CD4-positive, alpha-beta T cell treated with Interferon gamma for 1 hour (primary cell): ENCODE measurements around the gene CCDC142.

ENCODE experiments used
- DNase-seq: peaks from one replicate; pipeline ENCODE4 v3.0.0-alpha.2; 2020

The CCDC142 gene

DNA sequence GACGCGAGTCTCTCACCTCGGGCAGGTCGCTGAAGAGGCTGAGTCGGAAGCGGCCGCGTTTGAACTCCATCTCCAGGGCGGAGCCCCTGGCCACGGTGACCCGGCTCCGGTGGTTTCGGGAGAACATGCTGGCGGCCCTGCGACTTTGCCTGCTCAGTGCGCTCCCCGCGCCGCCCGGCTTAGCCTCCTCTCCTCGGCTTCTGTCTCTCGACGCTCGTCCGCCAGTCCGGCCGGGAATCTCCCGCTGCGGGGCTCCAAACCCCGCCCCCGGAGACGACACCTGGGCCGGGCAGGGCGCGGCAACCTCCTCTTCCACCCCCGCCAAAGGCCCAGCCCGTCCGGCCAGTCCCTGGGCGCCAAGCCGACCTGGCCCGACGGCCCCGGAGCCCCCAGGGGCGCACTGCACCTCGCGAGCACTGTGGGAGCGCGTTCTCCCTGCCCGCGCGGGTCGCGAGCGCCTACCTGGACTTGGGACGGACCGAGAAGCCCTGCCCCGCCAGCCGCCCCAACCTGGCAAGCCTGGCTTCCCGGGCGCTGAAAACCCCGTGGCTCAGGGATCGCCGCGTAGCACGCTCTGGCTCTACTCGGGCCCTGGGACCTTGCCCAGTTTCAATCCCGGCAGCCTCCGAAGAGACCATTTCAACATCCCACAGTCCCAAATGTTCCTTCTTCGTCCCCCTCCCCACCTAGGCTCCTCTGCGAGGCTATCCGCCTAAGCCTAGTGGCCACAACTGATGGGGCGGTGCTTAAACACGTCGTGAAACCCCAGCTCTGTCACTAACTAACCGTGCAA, 40.9 kb downstream of the CCDC142 start, which contains the start of gene RTKN:
Gene RTKN (minus strand): TSS at position 248 of the 793 bp plus-strand sequence. CDS start 121 bp downstream, at position 127.
- DNase-seq = peak; percentile 42

DNA sequence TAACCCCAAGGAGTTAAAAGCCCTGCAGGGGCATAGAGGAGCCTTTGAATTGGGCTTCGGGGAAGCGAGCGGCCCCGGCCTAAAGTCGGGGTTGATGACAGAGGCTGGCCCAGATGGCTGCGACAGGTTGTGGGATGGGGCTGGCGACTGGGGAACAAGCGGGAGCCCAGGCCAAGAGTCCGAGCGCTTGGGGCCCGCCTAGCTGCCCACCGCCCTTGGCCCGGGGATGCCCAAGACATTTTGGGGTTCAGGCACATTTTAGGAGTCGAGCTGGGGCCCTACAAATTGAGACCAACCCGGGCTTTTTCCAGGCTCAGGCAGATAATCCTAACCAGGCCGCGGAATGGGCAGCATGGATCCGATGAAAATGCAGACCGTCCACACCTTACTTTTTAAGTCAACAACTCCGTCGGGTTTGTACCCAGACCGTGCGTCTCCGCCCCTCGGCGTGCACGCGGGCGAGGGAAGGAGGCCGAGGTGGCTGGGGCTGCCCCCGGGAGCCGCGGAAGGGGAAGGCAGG, 41.6 kb downstream of the CCDC142 start:
- no peak for DNase-seq

DNA sequence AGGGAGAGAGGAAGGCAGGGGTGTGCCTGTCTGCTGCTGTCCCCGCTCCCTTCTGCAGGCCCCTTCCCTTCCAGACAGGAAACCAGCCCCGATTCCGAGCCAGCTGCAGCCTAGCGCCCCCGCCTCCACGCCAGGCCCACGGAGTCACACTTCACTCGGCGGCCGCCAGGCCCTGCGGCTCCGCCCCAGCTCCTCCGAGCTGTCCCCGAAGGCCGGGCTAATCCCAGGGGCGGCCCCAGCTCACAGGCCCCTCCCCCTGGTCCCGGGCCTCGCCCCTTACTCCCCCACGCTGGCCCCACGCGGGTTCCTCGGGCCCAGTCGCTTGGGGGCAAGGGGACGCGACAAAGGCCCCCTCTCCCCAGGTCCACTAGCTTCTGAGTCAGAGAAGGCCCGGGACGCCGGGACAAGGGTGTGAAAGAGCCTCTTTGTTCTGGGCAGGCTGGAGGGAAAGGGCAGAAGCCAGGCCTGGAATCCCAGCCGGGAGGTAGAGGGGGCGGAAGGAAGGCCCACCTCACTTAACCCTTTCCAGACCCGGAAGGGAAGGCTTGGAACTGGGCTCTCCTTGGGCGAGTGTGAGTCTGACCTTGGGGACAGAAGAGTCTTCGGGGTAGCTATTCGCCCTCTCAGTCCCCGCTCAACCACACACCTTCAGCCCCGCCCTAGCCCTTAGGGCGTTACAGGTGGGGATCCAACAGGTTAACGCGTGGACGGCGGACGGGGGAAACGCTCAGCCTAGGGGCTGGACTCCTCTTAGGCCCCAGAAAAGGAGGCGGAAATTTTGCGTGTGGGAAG, 42.2 kb downstream of the CCDC142 start:
- peak; percentile 65 for DNase-seq

DNA sequence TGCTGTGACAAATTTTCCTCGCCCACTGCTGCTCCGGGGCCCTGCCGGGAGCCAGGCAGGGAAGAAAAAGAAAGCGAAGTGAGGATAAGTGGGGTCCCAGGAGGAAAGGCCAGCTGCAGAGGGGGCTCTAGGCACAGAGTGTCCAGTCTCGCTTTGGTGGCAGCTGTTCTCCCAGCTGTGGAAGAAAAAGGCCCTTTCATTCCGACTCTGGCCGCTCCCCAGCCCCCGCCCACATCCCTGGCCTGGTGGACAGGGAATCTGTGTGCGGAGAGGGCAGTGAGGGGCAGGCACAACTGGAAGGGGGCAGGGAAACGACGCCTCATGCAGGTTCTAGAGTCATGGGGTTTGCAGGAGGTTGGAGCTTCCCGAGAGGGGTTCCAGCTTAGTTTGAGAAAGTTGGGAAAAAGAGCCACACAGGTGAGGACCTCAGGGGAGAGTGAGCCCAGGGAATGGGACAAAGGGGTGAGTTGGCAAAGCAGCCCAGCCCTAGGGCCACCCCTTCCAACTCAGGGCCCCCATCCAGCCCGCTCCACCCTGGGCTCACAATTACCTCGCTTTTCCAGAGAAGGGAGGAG, 42.9 kb downstream of the CCDC142 start:
- DNase-seq = no peak

DNA sequence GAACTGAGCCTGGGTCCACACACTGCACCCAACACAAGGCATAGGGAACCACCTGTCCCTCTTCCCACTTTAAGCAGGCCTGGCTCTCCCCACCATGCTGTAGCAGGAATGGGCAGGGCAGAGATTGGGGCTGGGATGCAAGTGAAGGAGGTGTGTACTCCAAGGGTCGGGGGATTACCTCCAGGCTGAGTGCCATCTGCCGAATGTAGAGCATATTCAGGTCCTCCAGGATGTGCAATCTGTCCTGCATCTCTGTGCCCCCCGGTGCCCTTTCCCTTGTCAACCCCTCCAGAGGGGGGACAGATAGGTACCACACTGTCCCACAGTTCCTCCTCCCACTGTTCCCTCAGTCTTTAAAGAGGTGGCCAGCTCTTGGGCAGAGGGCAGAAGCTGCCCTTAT, 43.4 kb downstream of the CCDC142 start:
- no peak for DNase-seq

DNA sequence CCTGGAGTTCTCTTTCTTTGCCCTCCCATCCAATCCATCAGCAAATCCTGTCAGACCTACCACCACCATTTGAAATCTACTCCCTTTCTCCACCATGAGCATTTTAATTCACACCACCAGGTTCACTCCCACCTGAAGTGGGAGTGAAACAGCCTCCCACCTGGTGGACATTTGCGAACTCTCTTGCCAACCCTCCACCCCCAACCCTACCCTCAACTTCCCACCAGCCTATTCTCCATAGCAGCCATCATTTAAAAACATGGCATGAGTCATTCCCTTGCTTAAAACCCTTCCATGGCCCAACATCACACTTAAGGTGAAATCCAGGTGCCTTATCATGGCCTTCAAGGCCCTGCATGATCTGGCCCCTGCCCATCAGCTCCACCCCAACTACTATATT, 44.5 kb downstream of the CCDC142 start:
- DNase-seq = no peak

DNA sequence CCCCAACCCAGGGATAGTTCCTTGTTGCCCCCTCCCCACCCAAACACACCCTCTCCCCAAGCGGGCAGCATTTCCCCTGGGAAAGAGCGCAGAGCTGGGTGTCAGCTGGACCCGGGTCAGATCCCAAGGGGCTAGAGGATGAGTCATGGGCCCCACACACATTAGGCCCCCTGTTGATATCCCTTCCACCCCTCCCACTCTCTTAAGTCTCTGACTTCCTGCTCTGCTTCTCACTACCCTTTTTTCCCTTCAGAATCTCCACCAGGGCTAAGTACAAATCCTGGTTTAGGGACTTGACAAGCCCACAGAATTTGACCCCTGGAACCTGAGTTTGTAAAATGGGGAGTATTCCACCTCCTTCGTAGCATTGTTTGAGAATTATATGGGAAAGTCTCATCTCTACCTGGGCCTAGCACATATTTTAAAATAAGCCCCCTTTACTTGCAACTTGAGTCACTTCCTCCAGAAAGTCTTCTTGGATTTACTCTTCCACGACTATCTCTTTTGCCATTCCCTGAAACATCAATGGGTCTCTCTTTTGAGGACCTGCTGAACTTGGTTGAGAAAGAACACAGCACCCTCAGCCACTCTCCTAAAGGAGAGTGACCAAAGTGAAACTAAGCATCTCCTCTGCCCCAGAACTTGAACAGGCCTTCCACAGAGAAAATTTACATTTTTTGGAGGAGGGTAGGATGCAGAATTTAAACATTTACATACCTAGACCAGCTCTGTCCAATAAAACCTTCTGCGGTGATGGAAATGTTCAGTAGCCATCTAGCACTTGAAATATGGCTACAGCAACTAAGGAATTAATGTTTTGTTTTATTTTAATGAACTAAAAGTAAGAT, 45.7 kb downstream of the CCDC142 start:
- DNase-seq = no peak

DNA sequence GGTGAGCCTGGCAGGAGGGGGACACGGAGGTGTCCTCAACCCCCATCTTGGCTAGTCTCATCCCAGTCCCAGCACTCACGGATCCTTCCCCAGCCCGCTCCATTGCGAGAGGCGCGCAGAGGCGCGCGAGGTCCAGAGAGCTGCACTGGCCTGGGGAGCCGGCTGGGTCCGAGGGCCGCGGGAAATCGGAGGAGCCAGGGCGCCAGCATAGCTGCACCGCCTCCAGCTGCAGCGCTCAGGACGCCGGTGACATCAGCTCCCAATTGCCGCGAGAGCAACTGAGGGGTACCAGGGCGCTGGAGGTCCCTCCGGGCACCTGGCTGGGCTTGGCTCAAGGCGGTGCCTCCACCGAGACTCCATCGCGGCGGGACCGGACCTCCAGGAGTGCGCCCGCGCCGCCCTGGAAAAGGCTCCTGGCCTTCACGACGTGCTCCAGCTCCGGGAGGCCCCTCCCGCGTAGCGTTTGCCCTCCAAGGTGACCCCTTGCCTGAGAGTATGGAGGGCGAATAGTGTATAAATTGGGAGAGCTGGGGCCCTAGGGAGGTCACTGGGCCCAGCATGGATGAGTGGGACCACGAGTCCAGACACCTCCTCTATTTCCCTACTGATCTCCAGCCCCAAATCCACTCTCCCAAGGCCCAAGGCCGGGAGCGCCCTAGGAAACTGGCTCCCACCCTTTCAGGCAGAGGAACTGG, 46.5 kb downstream of the CCDC142 start:
- DNase-seq = no peak

DNA sequence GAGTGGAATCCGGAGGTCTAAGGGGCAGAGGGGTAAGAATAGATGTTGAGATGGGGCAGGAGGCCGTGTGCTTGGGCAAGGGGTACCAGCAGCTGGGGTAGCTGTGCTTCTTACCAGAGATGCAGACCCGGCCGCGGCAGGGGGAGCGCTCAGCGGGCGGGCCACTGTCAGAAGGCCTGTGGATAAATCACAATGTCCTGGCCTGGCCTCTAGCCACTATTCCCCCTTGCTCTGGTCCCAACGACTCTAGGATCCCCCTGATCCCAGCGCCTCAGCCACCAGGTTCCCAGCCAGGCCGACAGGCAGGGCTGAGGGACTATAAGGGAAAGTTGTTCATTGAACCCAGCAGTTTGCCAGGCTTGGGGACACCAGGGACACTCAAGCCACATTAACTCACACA, 52.3 kb downstream of the CCDC142 start:
- DNase-seq = no peak

DNA sequence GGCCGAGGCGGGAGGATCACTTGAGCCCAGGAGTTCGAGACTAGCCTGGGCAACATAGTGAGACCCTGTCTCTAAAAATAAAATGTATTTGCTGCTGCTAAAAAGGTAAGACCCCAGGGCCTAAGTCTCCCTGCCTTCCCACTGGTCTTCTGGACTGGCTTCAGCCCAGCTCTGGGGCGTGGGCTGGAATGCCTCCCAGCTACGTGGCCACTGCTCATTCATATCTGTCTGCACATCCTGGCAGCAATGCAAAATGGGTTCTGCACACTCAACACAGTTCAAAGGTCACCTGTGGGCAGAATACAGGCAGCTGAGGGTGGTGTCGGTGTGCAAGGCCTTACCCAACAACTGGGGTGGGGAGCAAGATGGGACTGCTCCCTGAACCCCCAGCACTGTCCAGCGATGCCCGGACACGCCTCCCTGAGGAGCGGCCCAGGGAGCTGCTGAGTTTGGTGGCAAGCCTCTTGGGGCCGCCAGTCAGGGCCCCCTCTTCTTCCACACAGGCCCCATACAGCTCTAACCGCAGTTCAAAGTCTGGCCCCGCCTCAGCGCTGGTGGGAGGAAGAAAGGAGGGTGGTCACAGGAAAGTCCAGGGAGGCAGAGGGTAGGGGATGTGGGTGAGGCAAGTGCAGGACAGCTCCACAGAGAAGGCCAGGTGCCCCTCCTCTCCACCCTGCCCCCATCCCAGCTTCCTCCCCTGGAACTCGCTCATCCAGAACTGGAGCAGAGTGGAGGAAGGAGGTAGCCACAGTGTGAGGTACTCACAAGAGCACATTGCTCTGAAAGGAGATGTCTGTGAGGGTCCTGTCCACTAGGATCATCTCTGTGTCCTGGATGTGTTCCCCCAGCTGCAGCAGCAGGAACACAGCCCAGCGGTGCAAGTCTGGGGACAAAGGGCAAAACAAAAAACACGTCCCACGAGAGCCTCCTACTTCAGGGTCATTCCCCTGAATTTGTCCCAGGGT, 53.0 kb downstream of the CCDC142 start:
- DNase-seq = no peak

DNA sequence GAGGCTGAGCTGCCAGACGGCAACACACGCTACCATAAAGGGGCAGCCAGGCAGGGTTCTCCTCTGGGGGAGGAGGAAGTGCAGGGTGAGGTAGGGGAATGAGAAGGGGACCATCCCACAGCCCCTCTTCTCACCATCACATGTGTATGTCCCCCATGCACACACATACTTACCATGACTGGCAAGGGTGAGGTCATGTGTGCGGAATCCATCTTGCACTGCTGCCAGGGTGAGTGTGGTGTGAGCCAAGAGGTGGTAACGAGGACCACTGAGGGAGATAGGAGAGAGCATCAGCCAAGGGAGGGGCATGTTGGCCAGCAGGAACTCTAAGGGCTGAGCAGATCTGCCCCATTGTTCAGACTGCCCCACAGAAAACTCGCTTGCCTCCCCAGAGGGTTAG, 54.1 kb downstream of the CCDC142 start:
- no peak for DNase-seq

DNA sequence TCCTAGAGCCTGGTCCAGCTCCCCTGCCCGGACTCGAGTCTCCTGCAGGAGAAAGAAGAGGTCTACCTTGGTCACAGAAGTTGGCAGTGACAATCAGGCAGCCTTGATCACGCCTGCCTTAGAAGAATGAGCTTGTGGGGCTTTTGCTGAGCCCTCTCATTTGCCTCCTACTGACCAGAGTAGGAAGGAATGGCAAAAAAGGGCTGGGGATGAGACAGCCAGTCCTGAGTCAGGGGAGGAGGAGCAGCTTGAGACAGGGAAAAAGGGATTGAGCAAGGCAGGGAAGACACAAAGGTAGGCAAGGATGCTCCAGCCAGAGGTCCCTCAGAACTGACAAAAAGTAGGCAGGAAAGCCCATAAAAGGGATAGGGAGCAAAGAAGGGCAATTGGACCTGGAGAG, 55.2 kb downstream of the CCDC142 start:
- no peak for DNase-seq

DNA sequence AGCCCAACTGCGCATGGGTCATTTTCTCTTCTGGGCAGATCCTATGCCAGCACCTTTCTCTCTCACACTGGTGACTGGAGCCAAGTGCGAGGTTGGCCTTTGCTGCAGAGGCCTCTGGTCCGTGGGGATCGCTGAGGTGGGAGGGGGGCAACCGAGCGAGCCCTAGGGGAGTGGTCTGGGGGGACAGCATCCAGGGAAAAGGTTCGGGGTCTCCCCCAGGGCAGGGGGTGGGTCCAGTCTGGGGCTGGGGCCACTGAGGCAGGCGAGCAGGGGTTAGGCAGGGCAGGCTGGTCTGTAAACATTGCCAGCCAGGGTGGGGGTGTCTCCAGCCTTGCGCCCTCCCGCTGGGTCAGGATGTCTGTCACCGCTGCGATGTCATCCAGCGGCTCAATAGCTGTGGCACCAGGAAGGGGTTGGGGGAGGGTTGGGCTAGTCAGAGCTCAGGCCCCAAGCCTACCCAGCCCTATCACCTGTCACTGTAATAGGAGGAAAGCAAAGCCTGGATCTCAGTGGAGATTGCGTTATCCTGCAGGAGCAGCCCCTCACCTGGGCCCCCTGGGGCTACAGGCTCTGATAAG, 56.5 kb downstream of the CCDC142 start:
- no peak for DNase-seq

DNA sequence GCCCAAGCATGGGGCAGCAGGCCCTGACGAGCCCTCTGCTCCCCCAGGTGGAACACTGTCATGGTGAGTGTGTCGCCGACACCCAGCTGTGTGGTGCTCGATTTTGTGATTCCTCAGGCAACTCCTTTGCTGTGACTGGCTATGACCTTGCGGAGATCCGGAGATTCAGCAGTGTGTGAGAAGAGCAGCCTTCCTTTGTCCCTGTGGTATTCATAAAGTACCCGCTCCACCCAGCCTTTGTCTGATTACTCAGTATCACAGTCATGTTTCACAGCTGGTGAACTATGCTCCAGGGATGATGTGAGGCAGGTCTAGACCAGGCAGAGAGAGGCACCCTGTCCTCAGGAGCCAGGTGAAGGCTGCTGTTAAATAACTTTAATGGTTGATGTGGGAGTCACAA, 57.3 kb downstream of the CCDC142 start:
- DNase-seq = no peak

DNA sequence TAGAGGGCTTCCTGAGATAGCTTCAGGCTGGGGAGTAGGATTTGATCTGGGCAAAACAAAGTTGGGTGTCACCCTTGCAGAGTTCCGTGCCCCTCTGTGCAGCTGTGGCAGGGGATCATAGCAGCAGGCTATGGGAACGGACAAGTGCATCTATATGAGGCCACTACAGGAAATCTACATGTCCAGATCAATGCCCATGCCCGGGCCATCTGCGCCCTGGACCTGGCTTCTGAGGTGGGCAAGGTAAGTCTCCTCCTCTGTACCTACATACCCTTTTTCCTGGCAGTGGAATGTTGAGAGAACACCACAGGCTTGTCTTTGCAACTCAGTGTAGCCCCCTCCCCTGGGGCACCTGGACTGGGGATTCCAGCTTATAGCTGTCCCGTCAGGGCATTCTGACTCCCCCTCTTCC, 57.8 kb downstream of the CCDC142 start:
- DNase-seq = no peak

DNA sequence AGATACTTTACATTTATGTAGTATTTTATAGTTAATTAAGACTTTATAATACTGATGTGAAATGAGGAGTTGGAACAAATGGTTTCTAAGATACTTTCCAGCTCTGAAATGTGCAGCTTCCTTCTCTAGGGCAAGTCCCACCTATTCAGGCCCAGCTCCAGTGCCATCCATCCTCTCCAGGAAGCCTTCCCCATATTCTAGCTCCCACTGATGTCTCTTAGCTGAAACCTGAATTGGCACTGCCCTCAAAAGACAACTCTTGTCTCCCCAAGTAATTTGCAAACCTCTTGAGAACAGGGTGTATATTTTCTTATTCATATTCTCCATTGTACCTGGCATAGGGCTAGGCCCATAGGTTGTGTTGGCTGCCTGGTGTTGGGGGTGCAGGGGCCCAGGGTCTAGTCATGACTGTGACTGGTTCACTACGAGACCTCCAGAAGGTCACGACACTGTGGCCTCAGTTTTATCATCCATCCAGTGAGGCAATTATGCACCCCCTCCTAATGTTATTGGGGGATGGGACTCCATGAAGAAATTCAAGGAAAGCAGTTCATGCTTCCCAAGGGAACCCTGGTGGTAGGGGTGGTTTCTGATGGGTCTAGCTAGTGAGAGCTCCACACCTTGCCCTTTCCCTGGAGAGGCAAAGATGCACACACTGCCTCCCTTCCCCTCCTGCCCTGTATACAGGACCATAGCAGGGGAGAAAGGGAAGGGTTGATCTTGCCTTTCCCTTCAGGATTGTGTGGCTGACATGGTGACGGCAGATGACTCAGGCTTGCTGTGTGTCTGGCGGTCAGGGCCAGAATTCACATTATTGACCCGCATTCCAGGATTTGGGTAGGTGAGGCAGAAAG, 58.4 kb downstream of the CCDC142 start:
- no peak for DNase-seq
